GM12878 (cell line): ENCODE results near the gene ANKRD13C. TPM values are rescaled to one million over a fixed set of nuclear protein-coding genes. Genes with fewer than 3 reads are reported as not detected.

Experiments
- ATAC-seq: fragments of 200-7000 bp; cut with Tn5 transposase; 3 replicates; pipeline ENCODE4 v1.9.1; 2020; ENCODE audit warnings: mild to moderate bottlenecking, moderate library complexity
- BruUV-seq: library from RNA; stranded (reverse); fragments of 400-500 nt; replicated peaks from 2 replicates; lab custom pipeline; 2021; lab: Mats Ljungman, UMichigan
- CTCF ChIA-PET: fragments of 300-600 bp; sonication (Branson Sonifier 250); formaldehyde crosslinking; extraction: SDS; loops from one replicate; lab custom pipeline; 2021; ENCODE audit warnings: inconsistent platforms; lab: Yijun Ruan, JAX
- POLR2A ChIA-PET: fragments of 350-600 bp; formaldehyde crosslinking; extraction: SDS; loops from one replicate; lab custom pipeline; 2021; ENCODE audit warnings: inconsistent platforms; lab: Charles Lee
- RAD21 ChIA-PET: fragments of 300-600 bp; sonication (Branson Sonifier 250); formaldehyde crosslinking; loops from one replicate; lab custom pipeline; 2023; ENCODE audit warnings: antibody characterized with exemption; ENCODE audit not compliant: unreplicated experiment; lab: Charles Lee
- SMC1A ChIA-PET: fragments of 300-600 bp; sonication (Branson Sonifier 250); formaldehyde crosslinking; loops from one replicate; lab custom pipeline; 2023; ENCODE audit not compliant: unreplicated experiment, uncharacterized antibody; lab: Charles Lee
- DNase-seq: peaks from one replicate; pipeline ENCODE4 v3.0.0-alpha.2; 2011; ENCODE audit warnings: low read depth, low spot score
- FAIRE-seq: peaks from 3 replicates; lab custom pipeline; 2011; peaks lifted over from hg19 to GRCh38; lab: Jason Lieb, UNC
- H2AFZ ChIP-seq: 2 replicates; pipeline ENCODE4 v1.6.0; 2011; ENCODE audit warnings: low read depth, low read length, control low read depth; ENCODE audit not compliant: control insufficient read depth
- H3K27ac ChIP-seq: 2 replicates; pipeline ENCODE4 v1.5.1; 2011; ENCODE audit warnings: control low read depth; ENCODE audit not compliant: control insufficient read depth, insufficient read depth
- H3K27me3 ChIP-seq, 2 experiments: replicated peaks in 1 of 2; 2 replicates each; pipeline versions ENCODE4 v1.6.0 to v1.6.1; 2011; ENCODE audit warnings: low read length in 1 of 2; ENCODE audit not compliant: control insufficient read depth in 2 of 2, insufficient read depth in 2 of 2
- H3K36me3 ChIP-seq, 2 experiments: 2 replicates each; pipeline ENCODE4 v1.5.1; 2011; ENCODE audit warnings: low read length in 1 of 2; ENCODE audit not compliant: control insufficient read depth in 2 of 2, insufficient read depth in 2 of 2
- H3K4me1 ChIP-seq: 2 replicates; pipeline ENCODE4 v1.6.1; 2011; ENCODE audit warnings: mild to moderate bottlenecking, low read length, moderate library complexity, mixed read lengths; ENCODE audit not compliant: control insufficient read depth, insufficient read depth
- H3K4me2 ChIP-seq: 2 replicates; pipeline ENCODE4 v1.6.0; 2011; ENCODE audit warnings: control low read depth; ENCODE audit not compliant: control insufficient read depth, insufficient read depth
- H3K4me3 ChIP-seq: fragments of 200-600 bp; sonication (generic); 2 replicates; pipeline ENCODE4 v1.5.1; 2016
- H3K79me2 ChIP-seq: 2 replicates; pipeline ENCODE4 v1.6.0; 2011; ENCODE audit warnings: low read length; ENCODE audit not compliant: control insufficient read depth, insufficient read depth
- H3K9ac ChIP-seq: 2 replicates; pipeline ENCODE4 v1.8.0; 2011; ENCODE audit warnings: low read length, control low read depth, mixed read lengths; ENCODE audit not compliant: control insufficient read depth, insufficient read depth
- H3K9me3 ChIP-seq: replicated peaks from 3 replicates; pipeline ENCODE4 v1.5.1; 2011; ENCODE audit warnings: mild to moderate bottlenecking, low read length; ENCODE audit not compliant: control insufficient read depth, insufficient read depth
- H4K20me1 ChIP-seq: 2 replicates; pipeline ENCODE4 v1.6.0; 2011; ENCODE audit not compliant: control insufficient read depth, insufficient read depth
- CREM ChIP-seq: IDR thresholded peaks from 2 replicates; pipeline ENCODE4 v1.6.1; 2014; ENCODE audit warnings: antibody characterized with exemption, low read depth
- DPF2 ChIP-seq: fragments of 450-650 bp; IDR thresholded peaks from 2 replicates; pipeline ENCODE4 v1.6.1; 2017; ENCODE audit warnings: mild to moderate bottlenecking
- E2F4 ChIP-seq: IDR thresholded peaks from 2 replicates; pipeline ENCODE4 v1.6.1; 2012; ENCODE audit warnings: low read depth, low read length, improper control_type of control experiment
- IKZF2 ChIP-seq, 2 experiments: fragments of 450-650 bp; IDR thresholded peaks; 2 replicates each; pipeline ENCODE4 v1.6.1; 2017; ENCODE audit warnings: mild to moderate bottlenecking in 2 of 2, moderate library complexity in 2 of 2
- KAT2A ChIP-seq: conservative IDR thresholded peaks from 2 replicates; pipeline ENCODE4 v1.6.1; 2011; ENCODE audit warnings: low read depth, low read length; ENCODE audit not compliant: control insufficient read depth
- MYC ChIP-seq: IDR thresholded peaks from 2 replicates; pipeline ENCODE4 v1.6.1; 2011; ENCODE audit warnings: mild to moderate bottlenecking, low read length, moderate library complexity, inconsistent platforms; ENCODE audit not compliant: insufficient read depth, insufficient replicate concordance, insufficient read length, severe bottlenecking
- NBN ChIP-seq: fragments of 450-650 bp; IDR thresholded peaks from 2 replicates; pipeline ENCODE4 v1.6.1; 2016
- RBBP5 ChIP-seq: fragments of 200-600 bp; sonication (generic); conservative IDR thresholded peaks from 2 replicates; pipeline ENCODE4 v1.6.1; 2016
- TAF1 ChIP-seq: IDR thresholded peaks from 2 replicates; pipeline ENCODE4 v1.6.1; 2011; ENCODE audit warnings: mild to moderate bottlenecking, low read depth, low read length, borderline replicate concordance
- WRNIP1 ChIP-seq: IDR thresholded peaks from 2 replicates; pipeline ENCODE4 v1.6.1; 2011; ENCODE audit warnings: low read depth, low read length, improper control_type of control experiment, borderline replicate concordance
- ZBTB33 ChIP-seq: fragments of 450-650 bp; IDR thresholded peaks from 2 replicates; pipeline ENCODE4 v1.6.1; 2017; ENCODE audit warnings: mild to moderate bottlenecking
- WGBS: methylation state at CpG from one replicate; pipeline ENCODE4 v1.1.6; 2016; ENCODE audit warnings: low lambda C conversion rate; ENCODE audit not compliant: insufficient replicate concordance, insufficient coverage; ENCODE audit errors: missing lambda C conversion rate; 5-methylcytosine and 5-hydroxymethylcytosine counted together
- in situ Hi-C: fragments of 300-500 bp; cut with MboI; formaldehyde crosslinking; loops from 9 replicates; pipeline ENCODE4 v1.14.3; 2018; ENCODE audit warnings: mixed read lengths
- intact Hi-C: fragments of 100-400 bp; cut with micrococcal nuclease; formaldehyde crosslinking; loops from one replicate; pipeline ENCODE4 v1.14.2; 2022; ENCODE audit not compliant: unreplicated experiment
- polyA plus RNA-seq, 11 experiments: library from polyadenylated mRNA; depleted of rRNA in 4 of 11; unstranded in 6 of 11; stranded (reverse) in 5 of 11; fragments of >200 nt; fragmentation: Nextera tagmentation in 4 of 11; fragmentation: Illumina TruSeq in 1 of 11; extraction: Ambion mirVana in 4 of 11; extraction: Trizol in 1 of 11; gene quantifications; 1 replicate in 1 of 11; 2 replicates in 10 of 11; pipeline versions ENCODE4 v1.2.1 to v1.2.3, GENCODE V29; 2011 to 2016; ENCODE audit warnings: inconsistent platforms in 2 of 11, missing spikeins in 2 of 11, low read depth in 1 of 11
- total RNA-seq, 4 experiments: library from RNA; depleted of rRNA in 3 of 4; stranded (reverse); fragments of >200 nt in 3 of 4; fragmentation: Illumina TruSeq in 1 of 4; extraction: Trizol in 1 of 4; gene quantifications; 2 replicates each; pipeline versions ENCODE4 v1.2.1 to v1.2.3, GENCODE V29; 2013 to 2021

ANKRD13C gene
- total and polyA plus RNA-seq, 10 of the 15 experiments (the other 5 are each of a cell fraction or from before 2014, with no cell fraction given) = 3.7 to 24.4 (median 14.1) TPM

- FAIRE-seq (no peak), ATAC-seq (no peak), DNase-seq (no peak)
- no peak overlapping the region for H3K4me2 ChIP-seq
- H3K27me3 ChIP-seq = no peaks in the 10 kb centered on the region
- H3K79me2 ChIP-seq = peaks cover 2% of the 10 kb centered on the region
- SMC1A ChIA-PET = interaction anchor here (0.6 to 1.4 kb wide), 6 partner anchors 17 to 274 kb away, joined by 3 to 6 read pairs (median 4); no protein-coding TSS in a partner anchor
- H3K27ac ChIP-seq = no peak overlapping the region
- POLR2A ChIA-PET = interaction anchor here (1.0 kb wide), 1 partner anchor 13 kb away, joined by 3 read pairs; no protein-coding TSS in a partner anchor
- H2AFZ ChIP-seq = no peak overlapping the region
- no TSS peak for BruUV-seq
- intact Hi-C loops (no loop called here), in situ Hi-C loops (loop anchor here (10.0 kb wide), 1 partner anchor 840 kb away; no protein-coding TSS in a partner anchor)
- H3K9me3 ChIP-seq = no peaks in the 10 kb centered on the region
- peaks cover 6 to 34% of the 10 kb centered on the region in 2 experiments for H3K36me3 ChIP-seq
- H3K4me3 ChIP-seq = no peak overlapping the region
- RAD21 ChIA-PET = no interaction called here
- TF ChIP-seq TAF1 (no peak), RBBP5 (no peak), DPF2 (no peak), ZBTB33 (no peak), WRNIP1 (no peak)
- no peaks in the 10 kb centered on the region for H4K20me1 ChIP-seq
- no peaks in the 10 kb centered on the region for H3K4me1 ChIP-seq
- no peak overlapping the region for H3K9ac ChIP-seq
- CTCF ChIA-PET = interaction anchor here (0.9 to 1.9 kb wide), 4 partner anchors 8 to 39 kb away, joined by 3 to 5 read pairs (median 4); no protein-coding TSS in a partner anchor
These were observed 119.8 kb downstream of the ANKRD13C start for GRCh38 chr1:70234733-70235132.

- Histone ChIP-seq H3K4me1 (peaks cover 8% of the 10 kb centered on the region), H3K9ac (no peak overlapping the region), H3K27me3 (no peaks in the 10 kb centered on the region), H3K27ac (no peak overlapping the region), H2AFZ (no peak overlapping the region), H3K4me2 (no peak overlapping the region), H3K36me3 (peaks cover 6 to 28% of the 10 kb centered on the region in 2 experiments), H3K4me3 (no peak overlapping the region), H4K20me1 (no peaks in the 10 kb centered on the region), H3K79me2 (peaks cover 18% of the 10 kb centered on the region), H3K9me3 (no peaks in the 10 kb centered on the region)
- ChIA-PET POLR2A (no interaction called here), SMC1A (interaction anchor here (1.1 kb wide), 1 partner anchor 19 kb away, joined by 3 read pairs; no protein-coding TSS in a partner anchor), CTCF (interaction anchor here (0.6 kb wide), 1 partner anchor 149 kb away, joined by 3 read pairs; no protein-coding TSS in a partner anchor), RAD21 (no interaction called here)
- no peak for ATAC-seq
- 99% methylated on average over 4 of the region's 4 CpGs for WGBS
- DNase-seq = no peak
- intact Hi-C loops (no loop called here), in situ Hi-C loops (loop anchor here (10.0 kb wide), 1 partner anchor 843 kb away; no protein-coding TSS in a partner anchor)
- no TSS peak for BruUV-seq
- no peak for FAIRE-seq
- TF ChIP-seq E2F4 (no peak), WRNIP1 (no peak), NBN (no peak), CREM (no peak), IKZF2 (IDR thresholded peaks at IDR 0.05) (no peak), MYC (no peak), KAT2A (no peak)
These were observed 123.0 kb downstream of the ANKRD13C start for GRCh38 chr1:70231475-70231874.
